ENCODE results near the gene ZNF451.

GRCh38 chr6:57072108-57072507, 17.9 kb upstream of the ZNF451 start:
- TF ChIP-seq, protein P1, sequence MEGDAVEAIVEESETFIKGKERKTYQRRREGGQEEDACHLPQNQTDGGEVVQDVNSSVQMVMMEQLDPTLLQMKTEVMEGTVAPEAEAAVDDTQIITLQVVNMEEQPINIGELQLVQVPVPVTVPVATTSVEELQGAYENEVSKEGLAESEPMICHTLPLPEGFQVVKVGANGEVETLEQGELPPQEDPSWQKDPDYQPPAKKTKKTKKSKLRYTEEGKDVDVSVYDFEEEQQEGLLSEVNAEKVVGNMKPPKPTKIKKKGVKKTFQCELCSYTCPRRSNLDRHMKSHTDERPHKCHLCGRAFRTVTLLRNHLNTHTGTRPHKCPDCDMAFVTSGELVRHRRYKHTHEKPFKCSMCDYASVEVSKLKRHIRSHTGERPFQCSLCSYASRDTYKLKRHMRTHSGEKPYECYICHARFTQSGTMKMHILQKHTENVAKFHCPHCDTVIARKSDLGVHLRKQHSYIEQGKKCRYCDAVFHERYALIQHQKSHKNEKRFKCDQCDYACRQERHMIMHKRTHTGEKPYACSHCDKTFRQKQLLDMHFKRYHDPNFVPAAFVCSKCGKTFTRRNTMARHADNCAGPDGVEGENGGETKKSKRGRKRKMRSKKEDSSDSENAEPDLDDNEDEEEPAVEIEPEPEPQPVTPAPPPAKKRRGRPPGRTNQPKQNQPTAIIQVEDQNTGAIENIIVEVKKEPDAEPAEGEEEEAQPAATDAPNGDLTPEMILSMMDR (IDR thresholded peaks at IDR 0.05), result no peak
- no peak for TF ChIP-seq POLR2A (IDR thresholded peaks at IDR 0.05)
